CD4-positive, alpha-beta T cell treated with Interleukin-2 at 100 ng/mL for 4 hours (primary cell): Measurements from ENCODE around the gene ZBTB8A.

Experiments used
- DNase-seq: peaks from one replicate; pipeline ENCODE4 v3.0.0-alpha.2; 2020; ENCODE audit warnings: low spot score

Gene ZBTB8A

DNA sequence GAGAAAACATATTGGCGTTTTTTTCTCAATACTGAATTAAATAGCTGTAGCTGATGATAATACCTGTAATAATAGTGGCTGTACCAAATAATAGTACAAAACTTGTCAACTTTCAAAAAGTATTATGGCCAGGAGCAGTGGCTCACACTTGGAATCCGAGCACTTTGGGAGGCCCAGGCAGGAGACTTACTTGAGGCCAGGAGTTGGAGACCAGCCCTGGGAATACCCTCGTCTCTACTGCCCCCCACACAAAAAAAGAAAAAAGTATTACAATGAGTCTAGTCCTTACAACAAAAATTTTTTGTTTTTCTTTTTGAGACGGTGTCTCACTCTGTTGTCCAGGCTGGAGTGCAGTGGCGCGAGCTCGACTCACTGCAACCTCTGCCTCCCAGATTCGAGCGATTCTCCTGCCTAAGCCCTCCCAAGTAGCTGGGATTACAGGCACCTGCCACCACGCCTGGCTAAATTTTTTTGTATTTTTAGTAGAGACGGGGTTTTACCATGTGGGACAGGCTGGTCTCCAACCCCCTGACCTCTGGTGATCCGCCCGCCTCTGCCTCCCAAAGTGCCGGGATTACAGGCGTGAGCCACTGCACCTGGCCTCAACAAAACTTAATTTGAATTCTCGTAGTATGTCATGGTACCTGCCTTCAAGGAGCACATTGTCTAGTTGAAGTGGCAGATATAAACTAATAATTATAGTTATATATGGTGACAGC is 113.2 kb downstream of the ZBTB8A start:
- DNase-seq, result no peak
